Measurements from ENCODE around the gene ZWILCH. TPM values are rescaled to one million over a fixed set of nuclear protein-coding genes. Genes with fewer than 3 reads are reported as not detected.

The ZWILCH gene
- total and polyA plus RNA-seq, 4 donors = 1.5 to 11.3 (median 2.9) TPM

DNA sequence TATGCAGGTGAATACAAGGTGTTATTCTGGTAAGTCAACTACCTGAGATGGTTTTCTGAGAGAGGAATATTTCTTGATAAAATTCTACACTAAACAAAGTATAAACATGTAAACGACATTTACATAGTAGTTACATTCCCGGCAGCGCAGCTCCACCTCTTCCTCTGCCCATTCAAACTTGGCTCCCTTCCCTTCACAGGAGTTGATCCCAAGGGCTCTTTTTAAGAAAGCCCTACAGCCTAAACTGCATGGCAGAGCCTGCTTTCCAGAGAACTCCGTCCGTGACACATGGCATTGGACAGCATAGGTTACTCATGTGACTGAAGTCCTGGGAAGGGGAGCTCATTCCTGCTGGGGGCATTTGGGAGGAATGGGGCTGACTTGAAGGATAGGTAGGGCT is 82.6 kb downstream of the ZWILCH start:
- Histone ChIP-seq H3K27ac (ENCODE audit: low read depth in 1 of 2, low read length in 2 of 2) (no peak overlapping the region), H3K9me3 (ENCODE audit: control insufficient read depth in 4 of 4, low read length in 3 of 4) (no peaks in the 10 kb centered on the region), H3K4me1 (ENCODE audit: control insufficient read depth in 4 of 4, insufficient read depth in 4 of 4, low read length in 3 of 4) (peaks cover 6 to 17% (median 11%) of the 10 kb centered on the region in 4 donors), H3K4me3 (ENCODE audit: low read depth in 1 of 3, low read length in 3 of 3) (no peak overlapping the region), H3K27me3 (ENCODE audit: control insufficient read depth in 4 of 4, insufficient read depth in 4 of 4, low read length in 3 of 4) (no peaks in the 10 kb centered on the region), H3K9ac (ENCODE audit: low read depth in 1 of 2, low read length in 2 of 2) (no peak overlapping the region), H3K36me3 (ENCODE audit: control insufficient read depth in 4 of 4, insufficient read depth in 3 of 4, low read depth in 1 of 4, low read length in 3 of 4) (no peaks in the 10 kb centered on the region)
- whole genome bisulfite sequencing = 87% methylated on average over 5 of the region's 5 CpGs
- TF ChIP-seq MAX (IDR thresholded peaks at IDR 0.05) (no peak), RAD21 (IDR thresholded peaks at IDR 0.05) (no peak), YY1 (IDR thresholded peaks at IDR 0.05) (no peak), JUND (IDR thresholded peaks at IDR 0.05) (no peak), GABPA (IDR thresholded peaks at IDR 0.05 in 1 of 2, conservative IDR thresholded peaks at IDR 0.05 in 1 of 2) (no peak), HNF4A (conservative IDR thresholded peaks at IDR 0.05) (no peak), SP1 (IDR thresholded peaks at IDR 0.05) (no peak)
- DNase-seq (ENCODE audit: low spot score) = no peak

DNA sequence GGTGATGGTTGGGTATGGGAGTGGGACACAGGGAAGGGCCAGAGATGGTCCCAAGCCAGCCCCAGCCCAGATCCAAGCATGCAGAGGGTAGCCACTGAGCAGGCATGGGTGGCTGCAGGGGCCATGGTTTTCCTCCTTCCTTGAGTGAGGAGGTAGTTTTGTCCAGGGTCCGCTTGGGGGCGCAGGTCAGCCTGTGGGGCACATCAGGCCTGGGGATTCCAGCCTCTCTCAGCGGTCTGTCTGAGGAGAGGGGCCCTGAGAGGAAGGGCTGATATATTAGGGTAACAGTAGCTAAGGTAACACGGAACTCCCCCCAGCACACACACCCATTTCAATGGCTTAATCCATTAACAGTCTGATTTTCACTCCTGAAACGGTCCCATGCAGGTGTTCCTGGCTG is 83.4 kb downstream of the ZWILCH start:
- H3K9ac ChIP-seq (ENCODE audit: low read depth in 1 of 2, low read length in 2 of 2) = no peak overlapping the region
- H3K9me3 ChIP-seq (ENCODE audit: control insufficient read depth in 4 of 4, low read length in 3 of 4) = no peaks in the 10 kb centered on the region
- H3K36me3 ChIP-seq (ENCODE audit: control insufficient read depth in 4 of 4, insufficient read depth in 3 of 4, low read depth in 1 of 4, low read length in 3 of 4) = no peaks in the 10 kb centered on the region
- TF ChIP-seq RAD21 (IDR thresholded peaks at IDR 0.05) (no peak), GABPA (IDR thresholded peaks at IDR 0.05 in 1 of 2, conservative IDR thresholded peaks at IDR 0.05 in 1 of 2) (no peak), JUND (IDR thresholded peaks at IDR 0.05) (no peak), FOXA1 (IDR thresholded peaks at IDR 0.05) (no peak), FOXA2 (IDR thresholded peaks at IDR 0.05) (no peak), CTCF (IDR thresholded peaks at IDR 0.05; ENCODE audit: low read depth, low read length, missing input control) (no peak), YY1 (IDR thresholded peaks at IDR 0.05) (no peak), NR2F2 (IDR thresholded peaks at IDR 0.05) (no peak), HNF4A (conservative IDR thresholded peaks at IDR 0.05) (no peak), SP1 (IDR thresholded peaks at IDR 0.05) (no peak), HNF4G (IDR thresholded peaks at IDR 0.05) (no peak), TAF1 (conservative IDR thresholded peaks at IDR 0.05) (no peak), MAX (IDR thresholded peaks at IDR 0.05) (no peak), ZBTB33 (IDR thresholded peaks at IDR 0.05) (no peak), EGR1 (IDR thresholded peaks at IDR 0.05; ENCODE audit: low read depth in 2 of 2) (no peak), RXRA (IDR thresholded peaks at IDR 0.05) (no peak)
- TF ChIP-seq, protein P1, sequence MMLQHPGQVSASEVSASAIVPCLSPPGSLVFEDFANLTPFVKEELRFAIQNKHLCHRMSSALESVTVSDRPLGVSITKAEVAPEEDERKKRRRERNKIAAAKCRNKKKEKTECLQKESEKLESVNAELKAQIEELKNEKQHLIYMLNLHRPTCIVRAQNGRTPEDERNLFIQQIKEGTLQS (IDR thresholded peaks at IDR 0.05) = no peak
- TF ChIP-seq, protein P2, sequence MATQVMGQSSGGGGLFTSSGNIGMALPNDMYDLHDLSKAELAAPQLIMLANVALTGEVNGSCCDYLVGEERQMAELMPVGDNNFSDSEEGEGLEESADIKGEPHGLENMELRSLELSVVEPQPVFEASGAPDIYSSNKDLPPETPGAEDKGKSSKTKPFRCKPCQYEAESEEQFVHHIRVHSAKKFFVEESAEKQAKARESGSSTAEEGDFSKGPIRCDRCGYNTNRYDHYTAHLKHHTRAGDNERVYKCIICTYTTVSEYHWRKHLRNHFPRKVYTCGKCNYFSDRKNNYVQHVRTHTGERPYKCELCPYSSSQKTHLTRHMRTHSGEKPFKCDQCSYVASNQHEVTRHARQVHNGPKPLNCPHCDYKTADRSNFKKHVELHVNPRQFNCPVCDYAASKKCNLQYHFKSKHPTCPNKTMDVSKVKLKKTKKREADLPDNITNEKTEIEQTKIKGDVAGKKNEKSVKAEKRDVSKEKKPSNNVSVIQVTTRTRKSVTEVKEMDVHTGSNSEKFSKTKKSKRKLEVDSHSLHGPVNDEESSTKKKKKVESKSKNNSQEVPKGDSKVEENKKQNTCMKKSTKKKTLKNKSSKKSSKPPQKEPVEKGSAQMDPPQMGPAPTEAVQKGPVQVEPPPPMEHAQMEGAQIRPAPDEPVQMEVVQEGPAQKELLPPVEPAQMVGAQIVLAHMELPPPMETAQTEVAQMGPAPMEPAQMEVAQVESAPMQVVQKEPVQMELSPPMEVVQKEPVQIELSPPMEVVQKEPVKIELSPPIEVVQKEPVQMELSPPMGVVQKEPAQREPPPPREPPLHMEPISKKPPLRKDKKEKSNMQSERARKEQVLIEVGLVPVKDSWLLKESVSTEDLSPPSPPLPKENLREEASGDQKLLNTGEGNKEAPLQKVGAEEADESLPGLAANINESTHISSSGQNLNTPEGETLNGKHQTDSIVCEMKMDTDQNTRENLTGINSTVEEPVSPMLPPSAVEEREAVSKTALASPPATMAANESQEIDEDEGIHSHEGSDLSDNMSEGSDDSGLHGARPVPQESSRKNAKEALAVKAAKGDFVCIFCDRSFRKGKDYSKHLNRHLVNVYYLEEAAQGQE (IDR thresholded peaks at IDR 0.05) = no peak
- no peak overlapping the region for H3K27ac ChIP-seq (ENCODE audit: low read depth in 1 of 2, low read length in 2 of 2)
- H3K4me3 ChIP-seq (ENCODE audit: low read depth in 1 of 3, low read length in 3 of 3) = no peak overlapping the region
- DNase-seq (ENCODE audit: low spot score) = no peak
- peaks cover 6 to 17% (median 11%) of the 10 kb centered on the region in 4 donors for H3K4me1 ChIP-seq (ENCODE audit: control insufficient read depth in 4 of 4, insufficient read depth in 4 of 4, low read length in 3 of 4)
- no peaks in the 10 kb centered on the region for H3K27me3 ChIP-seq (ENCODE audit: control insufficient read depth in 4 of 4, insufficient read depth in 4 of 4, low read length in 3 of 4)
- WGBS = 85% methylated on average over 5 of the region's 5 CpGs
